ENCODE measurements around the gene EARS2. TPM values are rescaled to one million over a fixed set of nuclear protein-coding genes. Genes with fewer than 3 reads are reported as not detected.

EARS2 gene
- total RNA-seq, 1 experiment from 2014 or later, result 50.1 TPM

GRCh38 chr16:23494188-23494587 lies 63.0 kb downstream of the EARS2 start:
- WGBS (ENCODE audit: extremely low coverage, insufficient read length, low lambda C conversion rate), result no CpG with 5 or more reads among the region's 11 CpGs
- H3K36me3 Mint-ChIP-seq (ENCODE audit: insufficient read depth in 1 of 3, low read depth in 3 of 3), result peaks cover 35 to 79% (median 76%) of the 10 kb centered on the region in 3 experiments; a peak in 6 of 7 replicates
- no peak overlapping the region for H3K4me3 Mint-ChIP-seq

More at GRCh38 chr16:23494188-23494587, 63.0 kb downstream of the EARS2 start:
- no peak overlapping the region for H3K4ac ChIP-seq (ENCODE audit: low read depth, low read length)
- H2AK5ac ChIP-seq (ENCODE audit: insufficient read length, low read length), result no peak overlapping the region
- H3K27ac ChIP-seq (ENCODE audit: insufficient read length, low read depth, low read length), result no peak overlapping the region
- peak overlapping the region in 2 of 3 experiments; percentile 60 to 76; a peak in 4 of 7 replicates for H3K27ac Mint-ChIP-seq
- no peak overlapping the region for H2BK120ac ChIP-seq (ENCODE audit: low read depth, low read length, poor library complexity, severe bottlenecking)
- H3K23ac ChIP-seq (ENCODE audit: insufficient read length, low read depth, low read length), result no peak overlapping the region
- H3K4me2 ChIP-seq (ENCODE audit: insufficient read depth, insufficient read length, low read length), result no peak overlapping the region
- H3K4me1 Mint-ChIP-seq, result peaks cover 0 to 3% of the 10 kb centered on the region in 2 experiments; a peak in 3 of 4 replicates
- H3K9ac ChIP-seq (ENCODE audit: extremely low read depth, insufficient read length, low read length), result no peak overlapping the region
- H2BK12ac ChIP-seq (ENCODE audit: insufficient read length, low read depth, low read length), result no peak overlapping the region
- H4K20me1 ChIP-seq (ENCODE audit: control insufficient read depth, insufficient read depth, insufficient read length), result no peaks in the 10 kb centered on the region
- no peaks in the 10 kb centered on the region for H3K9me3 ChIP-seq (ENCODE audit: control insufficient read depth, low read depth, low read length)
- H2AFZ ChIP-seq (ENCODE audit: low read length), result no peak overlapping the region
- no peaks in the 10 kb centered on the region for H3K27me3 Mint-ChIP-seq (ENCODE audit: low read depth)
- H3K56ac ChIP-seq (ENCODE audit: insufficient read length, low read depth, low read length), result no peak overlapping the region
- H3K14ac ChIP-seq (ENCODE audit: insufficient read depth, low read length), result no peak overlapping the region
- no peak overlapping the region for H4K5ac ChIP-seq (ENCODE audit: insufficient read length, low read depth, low read length)
- H3K79me1 ChIP-seq (ENCODE audit: insufficient read depth, low read depth, low read length, poor library complexity, severe bottlenecking), result peaks cover 3% of the 10 kb centered on the region
- H3K23me2 ChIP-seq (ENCODE audit: insufficient read length, low read depth, low read length, poor library complexity, severe bottlenecking), result no peaks in the 10 kb centered on the region
- H4K8ac ChIP-seq (replicated peaks; ENCODE audit: insufficient read length, low read depth, low read length), result no peak overlapping the region
- no peak overlapping the region for H3T11ph ChIP-seq (ENCODE audit: low read length)
- H3K27me3 ChIP-seq (ENCODE audit: insufficient read depth, low read length), result no peaks in the 10 kb centered on the region
- H3K79me2 ChIP-seq (ENCODE audit: insufficient read depth, low read length), result peaks cover 2% of the 10 kb centered on the region; the same call in 1 of the 2 replicates
- H2BK20ac ChIP-seq (ENCODE audit: low read depth, low read length, poor library complexity, severe bottlenecking), result no peak overlapping the region
- DNase-seq, result no peak
- TF ChIP-seq CTCF (conservative IDR thresholded peaks at IDR 0.05), result no peak
- H2BK15ac ChIP-seq (ENCODE audit: low read depth, low read length), result no peak overlapping the region
- no peaks in the 10 kb centered on the region for H3K9me3 Mint-ChIP-seq
- no peak overlapping the region for H2BK5ac ChIP-seq (ENCODE audit: insufficient read length, low read length)
- no peak overlapping the region for H3K18ac ChIP-seq (ENCODE audit: insufficient read length, low read depth, low read length)
- H4K91ac ChIP-seq (ENCODE audit: insufficient read length, low read depth, low read length), result no peak overlapping the region
- H3K4me1 ChIP-seq (ENCODE audit: insufficient read depth, low read length), result no peaks in the 10 kb centered on the region

Data from H9 (cell line).